ENCODE results near the gene FAM120A.
"Not testable (repeated sequence)": the region's sequence is repeated elsewhere in the genome, so short reads cannot be mapped to it uniquely, and the experiment has no call there.

FAM120A gene

GRCh38 chr9:93475108-93475507 lies 23.6 kb downstream of the FAM120A start:
- DNase-seq = no peak

GRCh38 chr9:93475856-93476255 lies 24.4 kb downstream of the FAM120A start:
- DNase-seq = no peak

- DNase-seq = no peak
Measured at GRCh38 chr9:93476924-93477323, 25.4 kb downstream of the FAM120A start.

- DNase-seq = no peak
Measured at GRCh38 chr9:93477397-93477796, 25.9 kb downstream of the FAM120A start.

- no peak for DNase-seq
Measured at GRCh38 chr9:93479726-93480125, 28.2 kb downstream of the FAM120A start.

- no peak for DNase-seq
Measured at GRCh38 chr9:93480262-93480661, 28.8 kb downstream of the FAM120A start.

- DNase-seq = no peak
Measured at GRCh38 chr9:93480728-93481324, 29.3 kb downstream of the FAM120A start.

- no peak for DNase-seq
Measured at GRCh38 chr9:93483497-93483896, 32.0 kb downstream of the FAM120A start.

GRCh38 chr9:93486268-93486667 lies 34.8 kb downstream of the FAM120A start:
- no peak for DNase-seq

GRCh38 chr9:93488244-93488643 lies 36.8 kb downstream of the FAM120A start:
- no peak for DNase-seq

- no peak for DNase-seq
Measured at GRCh38 chr9:93491593-93492232, 40.2 kb downstream of the FAM120A start.

GRCh38 chr9:93492327-93492726 lies 40.8 kb downstream of the FAM120A start:
- no peak for DNase-seq

- no peak for DNase-seq
Measured at GRCh38 chr9:93493949-93494348, 42.5 kb downstream of the FAM120A start.

- DNase-seq = no peak
Measured at GRCh38 chr9:93496285-93496684, 44.8 kb downstream of the FAM120A start.

- no peak for DNase-seq
Measured at GRCh38 chr9:93500571-93501298, 49.2 kb downstream of the FAM120A start.

- DNase-seq = no peak
Measured at GRCh38 chr9:93501406-93501805, 49.9 kb downstream of the FAM120A start.

- DNase-seq = no peak
Measured at GRCh38 chr9:93503381-93503780, 51.9 kb downstream of the FAM120A start.

- no peak for DNase-seq
Measured at GRCh38 chr9:93505541-93506132, 54.2 kb downstream of the FAM120A start.

GRCh38 chr9:93507768-93508167 lies 56.3 kb downstream of the FAM120A start:
- no peak for DNase-seq

- DNase-seq = no peak
Measured at GRCh38 chr9:93508207-93508606, 56.7 kb downstream of the FAM120A start.

GRCh38 chr9:93509084-93509483 lies 57.6 kb downstream of the FAM120A start:
- no peak for DNase-seq

GRCh38 chr9:93510041-93510440 lies 58.6 kb downstream of the FAM120A start:
- DNase-seq = no peak

GRCh38 chr9:93511228-93511627 lies 59.7 kb downstream of the FAM120A start:
- DNase-seq = not testable (repeated sequence)
